HL-60/S4 (cell line): Measurements from ENCODE around the gene RUNX2.

Experiments
- in situ Hi-C: fragments of 300-500 bp; cut with MboI; formaldehyde crosslinking; loops from 2 replicates; pipeline ENCODE4 v1.14.3; 2022; ENCODE audit warnings: low sequenced_read_pairs

RUNX2 gene

DNA sequence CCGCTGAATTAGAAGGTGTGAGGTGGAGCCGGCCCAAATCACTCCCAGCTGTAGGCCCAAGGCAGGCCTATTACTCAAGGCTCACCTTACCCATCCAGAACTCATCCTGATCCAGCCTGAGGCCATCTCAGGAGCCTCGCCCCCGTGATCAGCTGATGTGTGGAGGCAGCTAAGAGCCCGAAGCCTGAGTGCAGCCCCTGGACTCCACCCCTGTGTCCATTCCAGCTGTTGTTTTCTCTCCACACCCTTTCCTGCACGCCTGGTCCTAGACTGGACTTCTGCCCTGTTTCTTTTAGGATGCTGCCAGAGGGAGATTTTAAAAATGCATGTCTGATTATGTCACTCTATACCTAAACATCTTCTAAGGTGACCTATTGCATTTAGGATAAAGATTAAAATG lies 174.3 kb downstream of the RUNX2 start:
- in situ Hi-C loops = no loop called here

- in situ Hi-C loops = no loop called here
Measured at GRCh38 chr6:45504947-45505346, 176.8 kb downstream of the RUNX2 start.

DNA sequence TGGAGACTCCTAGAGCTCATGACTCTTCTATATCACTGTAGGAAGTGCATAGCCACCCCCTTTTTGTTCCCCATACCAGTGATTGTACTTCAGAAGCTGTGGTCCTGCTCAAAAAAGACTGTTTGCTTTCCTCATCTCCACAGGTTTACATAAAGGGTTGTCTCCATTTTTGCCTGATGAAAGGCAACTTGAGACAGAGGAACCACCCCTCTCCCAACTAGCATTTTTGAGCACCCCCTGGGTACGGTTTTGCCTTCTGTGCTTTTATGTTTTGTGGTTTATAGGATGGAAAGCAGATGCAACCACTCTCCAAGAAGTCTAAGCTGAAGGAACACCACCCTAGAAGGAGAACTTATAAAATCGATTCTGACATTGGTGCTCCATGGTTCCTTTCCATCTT lies 177.3 kb downstream of the RUNX2 start:
- in situ Hi-C loops = no loop called here

- in situ Hi-C loops = no loop called here
Measured at GRCh38 chr6:45507186-45507585, 179.1 kb downstream of the RUNX2 start.

GRCh38 chr6:45509426-45509825 lies 181.3 kb downstream of the RUNX2 start:
- in situ Hi-C loops = no loop called here

DNA sequence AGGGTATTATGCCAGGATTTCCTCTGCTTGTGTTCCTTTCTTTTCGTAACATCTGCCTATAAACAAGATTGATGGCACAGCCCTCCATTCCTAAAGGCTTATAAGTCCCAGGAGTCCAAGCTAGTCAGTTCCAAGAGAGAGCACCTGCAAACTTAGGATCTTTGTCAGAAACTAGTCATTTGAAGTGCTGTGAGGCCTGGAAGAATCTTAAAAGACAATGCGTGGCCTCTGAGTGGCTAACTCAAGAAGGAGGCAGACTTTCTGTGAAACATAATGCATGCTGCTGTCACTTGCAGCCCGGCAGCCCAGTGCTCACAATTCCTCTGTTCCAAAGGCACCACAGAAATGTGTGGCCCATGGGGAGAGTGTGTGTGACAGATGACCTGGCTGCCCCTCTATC lies 184.6 kb downstream of the RUNX2 start:
- in situ Hi-C loops = no loop called here

DNA sequence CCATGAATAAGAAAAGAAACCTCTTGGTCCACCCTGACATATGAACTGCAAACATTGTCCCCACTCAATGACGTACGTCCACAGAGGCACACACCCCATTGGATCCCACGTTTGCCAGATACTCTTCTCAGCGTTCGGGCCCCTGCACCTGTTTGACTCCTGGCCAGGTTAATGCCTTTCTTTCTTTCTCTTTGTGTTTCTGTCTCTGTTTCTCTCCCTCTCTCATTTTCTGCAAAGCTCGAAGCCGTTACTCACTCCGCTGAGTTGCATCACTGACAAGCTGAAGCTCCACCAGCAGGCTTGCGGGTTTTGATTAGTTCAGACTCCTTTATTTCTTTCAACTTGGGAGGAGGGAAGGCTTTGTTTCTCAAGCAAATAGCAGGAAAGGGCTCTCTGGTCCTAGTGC lies 185.1 kb downstream of the RUNX2 start:
- in situ Hi-C loops = no loop called here

- in situ Hi-C loops = no loop called here
Measured at GRCh38 chr6:45513843-45514242, 185.7 kb downstream of the RUNX2 start.

GRCh38 chr6:45514454-45515230 lies 186.5 kb downstream of the RUNX2 start:
- in situ Hi-C loops = no loop called here

GRCh38 chr6:45518013-45518720 lies 190.0 kb downstream of the RUNX2 start:
- in situ Hi-C loops = no loop called here

DNA sequence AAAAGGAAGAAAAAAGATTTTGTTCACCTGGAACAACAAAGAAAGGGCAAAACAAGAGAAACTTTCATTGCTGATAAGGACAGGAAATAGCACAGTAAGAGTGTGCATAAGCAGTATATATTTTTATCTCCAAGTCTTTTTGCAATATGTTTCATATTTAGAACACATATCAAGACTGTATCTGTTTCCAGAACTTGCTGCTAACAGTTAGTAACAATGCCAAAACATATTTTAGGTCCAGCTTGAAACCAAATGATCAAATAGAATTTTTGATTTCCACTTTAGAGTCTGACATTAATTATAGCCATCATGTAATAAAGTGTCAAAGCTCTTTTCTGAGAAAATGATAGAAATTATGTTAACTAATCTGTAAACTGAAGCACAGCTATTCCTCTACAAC lies 193.1 kb downstream of the RUNX2 start:
- in situ Hi-C loops = no loop called here

DNA sequence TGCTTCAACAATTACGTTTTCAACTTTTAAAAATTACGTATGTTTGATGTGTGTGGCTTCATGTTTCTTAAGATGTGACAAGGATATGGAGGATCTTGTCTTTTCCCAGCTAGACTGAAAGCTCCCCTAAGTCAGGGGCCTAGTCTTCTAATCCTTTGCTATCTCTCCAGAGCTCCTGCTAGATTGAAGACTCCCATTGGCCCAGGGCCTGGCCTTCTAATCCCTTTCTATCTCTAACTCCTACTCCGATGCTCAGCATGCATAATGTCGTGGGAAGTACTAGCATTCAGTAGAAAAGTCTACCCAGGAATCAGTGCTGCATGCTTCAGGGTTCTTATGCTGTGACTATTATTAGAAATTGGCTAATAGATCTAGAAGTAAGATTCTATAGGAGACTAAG lies 194.4 kb downstream of the RUNX2 start:
- in situ Hi-C loops = no loop called here

GRCh38 chr6:45527210-45527609 lies 199.1 kb downstream of the RUNX2 start:
- in situ Hi-C loops = no loop called here

DNA sequence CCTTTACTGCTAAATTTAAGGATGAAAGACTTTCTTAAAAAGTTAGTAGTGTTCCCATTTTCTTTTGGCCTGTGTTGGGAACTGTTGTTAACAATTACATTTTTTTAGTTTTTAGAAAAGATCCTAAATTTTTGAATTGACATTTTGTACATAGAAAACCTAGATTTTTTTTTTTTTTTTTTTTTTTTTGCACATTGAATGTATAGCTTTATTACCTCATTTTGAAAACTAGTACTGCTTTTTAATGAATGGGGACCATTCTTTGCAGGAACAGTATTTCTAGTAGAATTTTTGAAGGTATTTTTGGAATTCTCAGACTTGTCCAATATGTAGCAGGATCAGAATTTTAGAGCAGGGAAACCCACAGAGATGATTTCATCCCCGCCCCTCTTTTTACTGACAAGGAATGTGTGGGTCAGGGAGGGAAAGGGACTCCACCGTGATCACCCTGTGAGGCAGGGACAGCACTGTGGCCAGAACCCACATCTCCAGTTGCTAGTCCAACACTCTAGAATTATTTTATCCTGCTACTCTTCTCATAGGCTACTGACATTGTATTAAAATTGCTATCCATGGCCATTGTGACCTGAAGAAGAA lies 204.0 kb downstream of the RUNX2 start:
- in situ Hi-C loops = no loop called here

- in situ Hi-C loops = no loop called here
Measured at GRCh38 chr6:45532721-45533210, 204.6 kb downstream of the RUNX2 start.

DNA sequence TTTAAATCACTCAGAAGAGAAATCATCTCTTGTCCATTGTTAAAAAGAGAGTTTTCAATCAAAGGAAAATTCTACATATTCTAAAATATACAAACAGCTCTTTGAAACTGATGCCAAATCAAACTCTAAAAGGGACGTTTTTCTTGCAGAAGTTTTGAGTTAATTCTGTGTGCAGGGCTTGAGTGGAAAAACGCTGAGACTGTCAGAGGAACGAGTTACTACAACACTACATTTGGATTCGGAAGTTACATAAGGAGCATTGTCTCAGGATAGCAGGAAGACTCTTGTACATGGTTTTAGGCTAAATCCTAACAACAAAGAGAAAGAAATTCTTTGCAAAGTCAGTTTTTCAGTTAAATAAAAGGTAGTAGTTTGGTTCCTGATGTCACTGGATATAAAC lies 205.3 kb downstream of the RUNX2 start:
- in situ Hi-C loops = no loop called here

DNA sequence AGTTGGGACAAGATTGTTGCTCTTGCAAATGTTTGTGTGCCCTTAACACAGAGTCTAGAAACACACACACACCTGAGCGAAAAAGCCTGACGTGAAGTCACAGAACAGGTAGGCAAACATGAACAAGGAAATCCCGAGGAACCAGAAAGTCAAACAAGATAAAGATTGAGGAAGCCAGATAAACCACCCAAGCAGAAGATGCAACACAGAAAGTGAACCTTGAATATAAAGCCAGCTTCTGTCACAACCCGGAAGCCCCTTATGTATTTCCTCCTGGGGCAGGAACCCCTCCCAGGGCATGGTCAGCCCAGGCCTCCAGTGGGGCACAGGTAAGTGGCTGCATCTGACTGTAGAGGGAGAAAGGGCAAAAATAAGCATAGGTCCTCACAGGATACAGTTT lies 207.8 kb downstream of the RUNX2 start:
- in situ Hi-C loops = no loop called here

GRCh38 chr6:45537539-45537938 lies 209.4 kb downstream of the RUNX2 start:
- in situ Hi-C loops = no loop called here

GRCh38 chr6:45538641-45539547 lies 210.8 kb downstream of the RUNX2 start:
- in situ Hi-C loops = no loop called here

- in situ Hi-C loops = no loop called here
Measured at GRCh38 chr6:45540375-45540920, 212.3 kb downstream of the RUNX2 start.

DNA sequence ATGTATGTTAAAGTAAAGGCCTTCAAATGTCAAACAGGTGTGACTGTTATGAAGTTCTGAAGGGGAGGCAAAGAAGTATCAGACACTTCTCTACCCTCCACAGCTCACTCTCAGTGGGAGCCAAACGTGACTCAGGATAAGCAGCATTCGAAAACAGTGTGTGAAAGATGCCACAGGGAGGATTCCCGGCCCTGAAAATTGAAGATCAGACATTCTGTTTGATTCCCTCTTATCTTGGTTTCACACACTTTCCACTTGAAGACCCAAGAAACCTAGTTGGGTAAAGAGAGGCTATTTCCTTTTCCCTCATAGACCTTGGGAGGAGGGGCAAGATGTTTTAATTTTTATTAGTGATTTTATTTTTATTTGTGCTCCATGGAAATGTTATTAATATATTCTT lies 213.8 kb downstream of the RUNX2 start:
- in situ Hi-C loops = no loop called here
